IPS DF 6.9 (cell line): ENCODE results near the gene TLL2.
A peak's percentile ranks its signal among the peaks of the same experiment; 100 is the strongest.

Source experiments
- DNase-seq: peaks from one replicate; pipeline ENCODE4 v3.0.0-alpha.2; 2013; ENCODE audit warnings: low read depth, low spot score
- H3K27ac ChIP-seq: one replicate; pipeline ENCODE4 v1.5.1; 2013; ENCODE audit warnings: low read length, control low read depth
- H3K27me3 ChIP-seq: 2 replicates; pipeline ENCODE4 v1.6.1; 2013; ENCODE audit warnings: mild to moderate bottlenecking, low read length; ENCODE audit not compliant: control insufficient read depth, insufficient read depth
- H3K36me3 ChIP-seq: 2 replicates; pipeline ENCODE4 v1.6.1; 2013; ENCODE audit warnings: low read length; ENCODE audit not compliant: control insufficient read depth, insufficient read depth
- H3K4me1 ChIP-seq: 2 replicates; pipeline ENCODE4 v1.6.1; 2013; ENCODE audit warnings: low read length; ENCODE audit not compliant: control insufficient read depth, insufficient read depth
- H3K4me3 ChIP-seq: 2 replicates; pipeline ENCODE4 v1.5.1; 2013; ENCODE audit warnings: mild to moderate bottlenecking, low read length
- H3K9me3 ChIP-seq: 2 replicates; pipeline ENCODE4 v1.6.1; 2013; ENCODE audit warnings: low read length, inconsistent platforms; ENCODE audit not compliant: control insufficient read depth, insufficient read depth
- WGBS: extraction: QIAGEN DNeasy Blood & Tissue Kit; methylation state at CpG from one replicate; pipeline ENCODE4 v1.1.7; 2013; ENCODE audit warnings: mixed read lengths, missing lambda C conversion rate; ENCODE audit not compliant: insufficient read length, insufficient coverage; 5-methylcytosine and 5-hydroxymethylcytosine counted together

The TLL2 gene

DNA sequence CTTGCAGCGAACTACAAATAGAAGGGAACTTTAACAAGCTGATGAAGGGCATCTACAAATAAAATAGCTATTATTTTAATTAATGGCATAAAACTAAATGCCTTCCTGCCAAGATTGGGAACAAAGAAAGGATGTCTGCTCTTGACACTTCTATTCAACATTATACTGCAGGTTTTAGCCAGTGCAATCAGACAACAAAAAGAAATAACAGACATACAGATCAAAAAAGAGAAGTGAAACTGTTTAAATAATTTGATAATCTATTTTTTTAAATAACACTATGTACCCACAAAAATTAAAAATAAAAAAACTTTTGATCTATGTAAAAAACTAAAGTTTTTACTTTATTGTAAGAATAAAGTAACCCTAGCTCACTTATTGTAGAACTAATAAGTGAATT, 22.4 kb upstream of the TLL2 start:
- no peak overlapping the region for H3K27ac ChIP-seq
- H3K4me3 ChIP-seq, result no peak overlapping the region
- DNase-seq, result no peak
- H3K9me3 ChIP-seq, result no peaks in the 10 kb centered on the region
- H3K36me3 ChIP-seq, result no peaks in the 10 kb centered on the region
- WGBS, result no CpG with 5 or more reads among the region's 1 CpG
- H3K27me3 ChIP-seq, result no peaks in the 10 kb centered on the region
- H3K4me1 ChIP-seq, result no peaks in the 10 kb centered on the region

DNA sequence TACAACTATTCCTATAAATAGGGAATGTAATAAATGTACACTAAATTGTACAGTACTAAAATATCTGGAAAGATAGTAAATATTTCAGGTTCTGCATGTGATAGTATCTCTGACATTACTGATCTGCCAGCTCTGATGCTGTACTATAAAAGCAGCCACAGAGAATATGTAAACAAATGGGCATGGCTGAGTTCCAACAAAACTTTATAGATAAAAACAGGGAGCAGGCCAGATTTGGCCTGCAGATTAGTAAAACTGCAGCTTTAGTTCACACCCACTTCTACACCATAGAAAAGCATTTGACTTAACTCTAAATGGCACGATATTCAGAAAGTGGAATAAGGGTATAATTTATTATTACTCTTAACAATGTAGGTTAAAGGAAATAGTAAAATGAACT, 18.8 kb upstream of the TLL2 start:
- no peak overlapping the region for H3K27ac ChIP-seq
- no peaks in the 10 kb centered on the region for H3K4me1 ChIP-seq
- H3K9me3 ChIP-seq, result no peaks in the 10 kb centered on the region
- no peak overlapping the region for H3K4me3 ChIP-seq
- no peaks in the 10 kb centered on the region for H3K36me3 ChIP-seq
- DNase-seq, result no peak
- no CpG with 5 or more reads among the region's 1 CpG for WGBS
- H3K27me3 ChIP-seq, result no peaks in the 10 kb centered on the region

DNA sequence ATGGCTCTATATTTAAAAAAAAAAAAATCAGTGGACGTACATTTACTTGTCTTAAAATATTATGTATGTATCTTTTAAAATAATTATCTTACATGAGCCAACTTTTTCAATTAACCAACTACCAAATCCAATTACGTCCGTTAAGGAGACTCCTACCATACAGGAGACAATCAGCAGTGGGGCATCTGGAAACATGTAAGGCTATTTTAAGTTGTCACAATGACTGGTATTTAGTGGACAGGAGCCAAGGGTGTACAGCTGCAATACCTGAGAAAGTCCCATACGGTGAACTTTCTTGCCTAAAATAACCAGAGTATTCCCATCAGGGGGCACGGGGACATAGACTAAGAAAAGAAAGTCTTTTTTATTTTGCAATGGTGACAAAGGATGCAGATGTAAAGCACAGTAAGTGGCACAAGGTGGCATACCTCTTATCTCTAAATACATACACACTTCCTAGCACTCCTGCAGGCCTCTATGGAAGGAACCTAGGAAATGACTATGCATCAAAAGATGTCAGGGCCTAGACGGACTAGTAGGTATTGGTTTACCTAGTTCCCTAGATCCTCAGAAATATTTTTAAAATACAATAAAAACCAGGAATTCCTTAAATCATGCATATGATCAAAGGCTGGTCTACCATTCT, 16.0 kb upstream of the TLL2 start:
- DNase-seq, result no peak
- WGBS, result no CpG with 5 or more reads among the region's 6 CpGs
- Histone ChIP-seq H3K27me3 (no peaks in the 10 kb centered on the region), H3K4me1 (no peaks in the 10 kb centered on the region), H3K27ac (no peak overlapping the region), H3K9me3 (no peaks in the 10 kb centered on the region), H3K36me3 (peaks cover 2% of the 10 kb centered on the region; the same call in 1 of the 2 replicates), H3K4me3 (no peak overlapping the region)

DNA sequence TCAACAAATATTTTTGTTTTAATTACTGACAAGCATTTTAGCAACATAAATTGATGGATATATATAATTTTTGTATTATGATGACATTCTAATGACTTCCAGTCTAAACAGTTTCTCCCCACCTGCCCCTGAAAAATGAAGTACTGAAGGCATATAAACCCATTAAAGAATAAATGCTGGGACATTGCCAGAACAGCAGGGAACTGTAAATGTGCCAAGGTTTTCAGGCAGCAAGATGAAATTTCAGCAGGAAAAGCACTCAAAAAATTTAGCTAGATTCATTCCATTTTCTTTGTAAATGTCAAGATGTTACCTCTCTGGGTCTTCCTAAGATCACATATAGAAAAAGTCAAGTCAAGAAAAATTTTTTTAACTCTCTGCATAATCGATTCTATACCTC, 11.0 kb upstream of the TLL2 start:
- DNase-seq, result no peak
- WGBS, result no CpG with 5 or more reads among the region's 1 CpG
- H3K36me3 ChIP-seq, result peaks cover 2% of the 10 kb centered on the region; the same call in 1 of the 2 replicates

DNA sequence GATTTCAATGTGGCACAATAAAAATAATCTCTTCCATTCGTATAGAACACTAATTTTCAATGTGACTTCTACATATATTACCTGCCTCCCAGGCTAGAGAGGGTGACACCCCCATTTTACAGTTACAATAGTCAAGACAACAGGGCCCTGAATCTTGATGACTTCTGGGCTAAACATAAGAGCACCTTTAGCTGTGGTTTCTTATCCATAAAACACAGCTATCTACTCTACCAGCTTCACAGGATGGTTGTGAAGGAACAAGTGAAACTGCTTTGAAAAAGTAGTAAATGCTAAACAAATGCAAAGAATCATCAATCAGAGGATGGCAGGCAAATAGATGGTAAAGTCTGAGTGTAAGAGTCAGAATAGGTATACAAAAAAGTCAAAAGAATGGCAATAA, 3.6 kb upstream of the TLL2 start:
- Histone ChIP-seq H3K36me3 (no peaks in the 10 kb centered on the region), H3K9me3 (no peaks in the 10 kb centered on the region), H3K27ac (no peak overlapping the region), H3K27me3 (peaks cover 3% of the 10 kb centered on the region; the same call in 1 of the 2 replicates), H3K4me3 (no peak overlapping the region), H3K4me1 (0 out of 2 replicates have a peak, but pooled peaks cover 2% of the 10 kb centered on the region)
- no CpG with 5 or more reads among the region's 1 CpG for WGBS
- no peak for DNase-seq

More for the DNA sequence above, 11.0 kb upstream of the TLL2 start:
- H3K27ac ChIP-seq, result no peak overlapping the region
- no peaks in the 10 kb centered on the region for H3K4me1 ChIP-seq
- no peaks in the 10 kb centered on the region for H3K27me3 ChIP-seq
- H3K4me3 ChIP-seq, result no peak overlapping the region
- H3K9me3 ChIP-seq, result no peaks in the 10 kb centered on the region

DNA sequence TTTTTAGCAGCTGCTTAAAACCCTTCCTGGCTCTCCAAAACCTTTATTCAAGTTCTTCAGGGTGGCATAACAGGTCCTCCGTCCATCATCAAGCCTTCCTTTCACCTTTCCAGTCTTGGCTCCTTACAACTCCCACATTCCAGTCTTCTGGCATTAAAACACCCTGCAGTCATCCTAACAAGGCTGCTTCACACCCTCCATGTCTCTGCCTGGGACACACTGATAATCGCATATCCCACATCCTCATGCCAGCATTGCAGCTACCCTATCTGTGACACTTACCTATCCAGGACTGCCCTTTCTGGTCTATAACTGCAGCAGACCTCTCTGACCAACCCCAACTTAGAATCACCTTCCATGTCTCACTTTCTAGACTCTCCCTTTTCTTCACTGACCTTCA, 2.6 kb upstream of the TLL2 start:
- Histone ChIP-seq H3K4me3 (no peak overlapping the region), H3K27ac (no peak overlapping the region), H3K9me3 (no peaks in the 10 kb centered on the region), H3K4me1 (peaks cover 2% of the 10 kb centered on the region; the same call in 1 of the 2 replicates), H3K36me3 (no peaks in the 10 kb centered on the region), H3K27me3 (peaks cover 12% of the 10 kb centered on the region)
- WGBS, result no CpG with 5 or more reads among the region's 2 CpGs
- no peak for DNase-seq

DNA sequence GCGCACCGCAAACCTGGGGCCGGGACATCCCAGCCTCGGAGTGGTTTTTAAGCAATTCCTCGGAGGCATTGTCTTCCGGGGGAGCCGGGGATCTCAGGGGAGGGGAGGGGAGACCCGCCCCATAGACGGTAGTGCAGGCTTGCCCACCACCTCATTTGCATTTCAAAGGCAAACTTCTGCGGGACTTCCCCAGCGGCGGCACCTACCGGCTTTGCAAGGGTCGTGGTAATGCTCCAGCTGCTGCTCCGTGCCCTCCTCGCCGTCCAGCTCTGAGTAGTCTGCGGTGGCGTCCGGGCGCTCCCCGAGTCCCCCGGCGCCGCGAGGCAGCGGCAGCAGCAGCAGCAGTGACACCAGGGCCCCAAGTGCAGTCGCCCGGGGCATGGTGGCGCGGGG, 425 bp downstream of the TLL2 start:
- peak overlapping the region; percentile 54; the same call in 1 of the 2 replicates for H3K4me3 ChIP-seq
- no CpG with 5 or more reads among the region's 31 CpGs for WGBS
- peaks cover 6% of the 10 kb centered on the region; the same call in 1 of the 2 replicates for H3K4me1 ChIP-seq
- H3K9me3 ChIP-seq, result no peaks in the 10 kb centered on the region
- H3K27ac ChIP-seq, result no peak overlapping the region
- no peaks in the 10 kb centered on the region for H3K36me3 ChIP-seq
- H3K27me3 ChIP-seq, result peaks cover 12% of the 10 kb centered on the region
- no peak for DNase-seq

DNA sequence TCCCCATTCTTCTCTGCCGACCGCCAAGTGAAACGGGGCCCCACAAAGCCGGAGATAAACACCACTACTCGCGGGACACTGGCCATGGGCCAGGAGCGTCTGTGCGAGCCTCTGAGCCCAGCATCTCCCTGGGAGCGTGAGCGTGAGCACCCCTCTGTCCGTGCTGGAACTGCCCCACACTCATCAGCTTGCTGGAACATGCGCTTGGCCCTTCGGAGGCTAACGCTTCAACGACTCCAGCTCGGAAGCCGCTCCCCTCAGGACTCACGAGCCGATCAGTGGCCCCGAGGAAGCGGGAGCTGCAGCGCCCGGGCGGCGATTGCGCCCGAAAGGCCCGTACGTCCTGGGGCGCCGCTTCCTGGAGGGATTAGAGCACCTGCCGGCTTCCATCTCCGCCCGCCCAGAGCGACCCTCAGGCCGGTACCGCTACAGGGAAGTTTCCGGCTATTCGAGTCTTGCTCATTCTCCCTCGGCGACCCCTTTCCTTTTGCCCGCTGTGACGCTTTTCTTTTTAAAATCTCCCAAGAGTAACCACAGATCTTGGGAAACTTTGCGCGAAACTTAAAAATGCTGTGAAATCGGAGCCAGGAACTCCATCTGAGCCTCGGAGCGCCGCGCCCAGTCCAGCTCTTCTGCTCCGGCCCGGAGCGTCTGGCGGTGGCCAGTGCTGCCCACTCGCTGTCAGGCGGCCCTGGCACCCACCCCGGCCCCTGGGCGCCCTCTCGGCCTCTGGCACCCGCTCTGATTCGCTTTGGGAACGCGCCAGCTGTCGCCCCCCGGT, 1.0 kb downstream of the TLL2 start:
- Histone ChIP-seq H3K27ac (no peak overlapping the region), H3K27me3 (peaks cover 12% of the 10 kb centered on the region)
- no peak for DNase-seq

DNA sequence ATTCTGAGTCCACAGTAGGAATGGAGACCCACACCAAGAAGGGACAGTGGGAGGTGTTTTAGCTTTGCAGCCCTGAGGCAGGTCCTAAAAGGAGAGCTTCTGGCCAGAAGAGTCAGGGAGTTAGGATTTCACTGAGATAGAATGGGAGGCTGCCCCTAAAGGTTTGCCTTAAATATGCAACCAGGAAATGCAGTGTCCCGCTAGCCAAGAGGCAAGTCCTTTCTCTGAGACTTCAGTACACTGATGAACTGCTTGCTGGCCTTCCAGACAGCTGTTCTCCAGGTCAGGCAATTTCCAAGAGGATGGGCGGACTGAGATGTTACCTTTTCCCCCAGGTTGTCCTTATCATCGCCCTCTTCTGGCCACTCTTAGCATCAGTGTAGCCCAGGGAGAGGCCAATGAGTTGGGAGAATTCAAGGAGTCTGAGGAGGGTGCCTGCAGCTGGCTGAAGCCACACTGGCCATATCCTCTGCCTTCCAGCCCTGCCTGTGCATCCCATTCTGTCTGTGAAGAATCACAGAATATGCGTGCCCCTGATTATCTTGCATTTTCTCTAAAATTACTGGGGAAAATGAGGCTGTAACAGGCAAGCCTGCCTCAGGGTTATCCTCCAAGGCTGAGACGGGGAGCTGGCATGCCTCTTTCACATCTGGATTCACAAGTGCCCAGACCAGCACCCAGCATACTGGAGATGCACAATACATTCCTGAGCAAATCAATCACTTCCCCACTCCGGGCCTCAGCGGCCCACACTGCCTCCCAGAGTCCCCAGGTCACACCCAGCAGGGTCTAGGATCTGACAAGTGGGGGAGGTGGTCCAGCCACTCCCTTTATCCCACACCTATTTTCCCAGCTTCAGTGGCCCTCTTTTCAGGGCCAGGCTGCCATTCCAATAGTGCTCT, 2.4 kb downstream of the TLL2 start:
- H3K27ac ChIP-seq, result no peak overlapping the region
- no peaks in the 10 kb centered on the region for H3K9me3 ChIP-seq
- peak; percentile 76 for DNase-seq
- peaks cover 12% of the 10 kb centered on the region for H3K27me3 ChIP-seq
- no peaks in the 10 kb centered on the region for H3K36me3 ChIP-seq
- peaks cover 6% of the 10 kb centered on the region for H3K4me1 ChIP-seq
- no CpG with 5 or more reads among the region's 7 CpGs for WGBS
- H3K4me3 ChIP-seq, result no peak overlapping the region

More for the DNA sequence above, 1.0 kb downstream of the TLL2 start:
- Histone ChIP-seq H3K36me3 (no peaks in the 10 kb centered on the region), H3K4me1 (peaks cover 6% of the 10 kb centered on the region), H3K4me3 (peak overlapping the region; percentile 54; the same call in 1 of the 2 replicates), H3K9me3 (no peaks in the 10 kb centered on the region)
- no CpG with 5 or more reads among the region's 65 CpGs for WGBS

DNA sequence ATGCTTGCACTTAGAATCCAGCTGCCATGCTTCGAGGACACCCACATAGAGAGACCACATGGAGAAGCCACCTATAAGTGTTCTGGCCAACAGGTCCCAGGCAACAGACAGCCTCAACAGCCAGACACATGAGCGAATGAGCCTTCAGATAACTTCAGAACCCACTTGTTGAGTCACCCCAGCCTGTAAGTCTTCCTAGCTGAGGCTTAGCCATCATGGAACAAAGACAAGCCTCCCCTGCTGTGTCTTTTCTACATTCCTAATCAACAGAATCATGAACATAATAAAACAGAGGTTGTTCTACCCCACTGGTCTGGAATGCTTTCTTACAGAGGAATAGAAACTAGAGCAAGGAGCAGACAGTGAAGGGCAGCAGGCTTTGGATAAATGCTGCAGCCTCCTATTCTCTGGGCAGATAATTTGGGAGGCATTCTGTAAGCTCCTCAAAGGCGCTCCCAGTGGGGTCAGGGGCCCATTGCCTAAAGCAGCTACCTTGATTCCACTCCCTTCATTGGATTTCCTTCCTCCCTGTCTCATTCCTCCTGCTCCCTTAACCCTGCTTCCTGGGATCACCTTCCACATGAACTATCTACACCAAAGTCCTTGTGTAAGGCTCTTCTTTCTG, 4.6 kb downstream of the TLL2 start:
- Histone ChIP-seq H3K4me3 (no peak overlapping the region), H3K9me3 (no peaks in the 10 kb centered on the region), H3K27ac (no peak overlapping the region), H3K36me3 (no peaks in the 10 kb centered on the region), H3K4me1 (peaks cover 6% of the 10 kb centered on the region), H3K27me3 (peaks cover 12% of the 10 kb centered on the region)
- WGBS, result no CpG with 5 or more reads among the region's 3 CpGs
- DNase-seq, result peak; percentile 72
